ENCODE results near the gene RFX4. TPM values are rescaled to one million over a fixed set of nuclear protein-coding genes. Genes with fewer than 3 reads are reported as not detected.
"Not testable (repeated sequence)": the region's sequence is repeated elsewhere in the genome, so short reads cannot be mapped to it uniquely, and the experiment has no call there.

The RFX4 gene
- total and polyA plus RNA-seq, 3 donors from 2014 or later: 52.7 to 217 (median 86.4) TPM

DNA sequence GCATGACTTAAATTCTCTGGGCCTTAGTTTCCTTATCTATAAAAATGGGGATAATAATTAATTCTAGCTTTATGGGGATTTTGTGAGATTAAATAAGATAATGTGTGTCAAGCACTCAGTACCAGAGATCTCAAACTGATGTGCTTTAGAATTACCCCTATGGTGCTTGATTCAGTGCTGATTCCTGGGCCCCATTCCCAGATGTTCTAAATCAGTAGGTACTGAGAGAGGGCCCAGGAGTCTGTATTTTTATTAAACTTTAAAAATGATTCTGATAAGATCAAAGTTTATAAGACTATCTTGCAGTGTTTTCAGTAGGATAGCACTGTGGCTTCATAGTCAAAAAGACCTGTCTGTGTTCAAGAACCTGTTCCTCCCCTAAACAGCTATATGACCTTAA, 102.6 kb downstream of the RFX4 start:
- no peaks in the 10 kb centered on the region for H3K36me3 ChIP-seq (ENCODE audit: low read depth, missing control alignments)
- no peak overlapping the region for H3K4me3 ChIP-seq
- intact Hi-C loops (cut with DNase I; ENCODE audit: low total_unique reads): no loop called here
- DNase-seq: no peak
- H3K9me3 ChIP-seq: no peaks in the 10 kb centered on the region
- TF ChIP-seq POLR2A (IDR thresholded peaks at IDR 0.05): no peak
- TF ChIP-seq, protein P1, sequence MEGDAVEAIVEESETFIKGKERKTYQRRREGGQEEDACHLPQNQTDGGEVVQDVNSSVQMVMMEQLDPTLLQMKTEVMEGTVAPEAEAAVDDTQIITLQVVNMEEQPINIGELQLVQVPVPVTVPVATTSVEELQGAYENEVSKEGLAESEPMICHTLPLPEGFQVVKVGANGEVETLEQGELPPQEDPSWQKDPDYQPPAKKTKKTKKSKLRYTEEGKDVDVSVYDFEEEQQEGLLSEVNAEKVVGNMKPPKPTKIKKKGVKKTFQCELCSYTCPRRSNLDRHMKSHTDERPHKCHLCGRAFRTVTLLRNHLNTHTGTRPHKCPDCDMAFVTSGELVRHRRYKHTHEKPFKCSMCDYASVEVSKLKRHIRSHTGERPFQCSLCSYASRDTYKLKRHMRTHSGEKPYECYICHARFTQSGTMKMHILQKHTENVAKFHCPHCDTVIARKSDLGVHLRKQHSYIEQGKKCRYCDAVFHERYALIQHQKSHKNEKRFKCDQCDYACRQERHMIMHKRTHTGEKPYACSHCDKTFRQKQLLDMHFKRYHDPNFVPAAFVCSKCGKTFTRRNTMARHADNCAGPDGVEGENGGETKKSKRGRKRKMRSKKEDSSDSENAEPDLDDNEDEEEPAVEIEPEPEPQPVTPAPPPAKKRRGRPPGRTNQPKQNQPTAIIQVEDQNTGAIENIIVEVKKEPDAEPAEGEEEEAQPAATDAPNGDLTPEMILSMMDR (IDR thresholded peaks at IDR 0.05): no peak
- H3K27me3 ChIP-seq: no peaks in the 10 kb centered on the region
- no peaks in the 10 kb centered on the region for H3K4me1 ChIP-seq
- H3K27ac ChIP-seq: no peak overlapping the region

DNA sequence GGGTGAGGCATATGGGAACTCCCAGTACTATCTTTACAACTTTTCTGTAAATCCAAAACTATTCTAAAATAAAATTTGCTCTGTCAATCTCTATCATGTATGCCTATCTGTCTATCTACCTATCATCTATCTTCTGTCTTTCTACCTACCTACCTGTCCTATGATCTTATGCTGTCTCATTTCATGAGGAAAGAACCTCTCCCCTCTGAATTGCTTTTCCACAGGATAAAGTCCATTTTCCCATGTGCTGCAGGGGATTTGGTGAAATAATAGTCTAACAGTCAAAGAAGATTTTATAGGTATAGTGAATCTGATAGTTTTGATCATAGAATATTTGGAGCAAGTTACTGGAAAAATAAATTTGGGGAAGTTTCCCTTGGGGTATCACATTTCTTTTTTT, 104.9 kb downstream of the RFX4 start:
- TF ChIP-seq, protein P1 (IDR thresholded peaks at IDR 0.05): no peak
- no peak for TF ChIP-seq POLR2A (IDR thresholded peaks at IDR 0.05)
- intact Hi-C loops (cut with DNase I; ENCODE audit: low total_unique reads): no loop called here
- no peak overlapping the region for H3K27ac ChIP-seq
- DNase-seq: no peak
- no peaks in the 10 kb centered on the region for H3K4me1 ChIP-seq
- H3K4me3 ChIP-seq: no peak overlapping the region
- no peaks in the 10 kb centered on the region for H3K9me3 ChIP-seq
- no peaks in the 10 kb centered on the region for H3K27me3 ChIP-seq
- H3K36me3 ChIP-seq (ENCODE audit: low read depth, missing control alignments): no peaks in the 10 kb centered on the region

DNA sequence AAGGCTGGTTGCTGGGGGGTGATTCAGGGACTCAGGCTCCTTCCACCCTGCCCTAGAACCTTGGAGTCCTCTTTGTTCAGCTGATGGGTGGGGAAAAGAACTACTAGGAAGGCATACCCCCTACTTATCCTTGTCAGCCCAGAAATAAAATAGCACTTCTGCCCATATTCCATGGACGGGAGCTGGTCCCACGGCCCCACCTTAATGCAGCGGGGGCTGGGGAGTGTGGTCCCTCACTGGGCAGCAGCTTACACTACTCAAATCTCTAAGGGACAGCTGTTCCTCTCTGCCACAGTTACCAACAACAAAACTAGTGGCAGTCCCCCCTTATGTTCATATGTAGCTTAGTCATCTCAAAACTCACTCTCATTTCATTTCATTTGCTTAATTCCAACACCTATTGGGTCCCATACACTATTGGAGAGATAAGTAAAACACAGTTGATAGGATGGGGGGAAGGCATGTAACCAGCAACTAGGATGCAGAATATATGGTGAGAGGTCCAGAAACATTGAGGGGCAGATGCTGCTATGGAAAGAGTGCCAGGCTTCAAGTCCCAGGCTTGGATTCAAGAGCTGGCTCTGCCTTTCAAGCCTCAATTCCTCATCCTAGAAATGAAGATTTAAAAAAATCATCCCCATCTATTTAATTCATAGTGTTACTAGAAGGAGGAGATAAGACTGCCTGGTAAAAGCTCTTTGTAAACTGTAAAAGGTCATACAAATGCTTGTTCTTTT, 107.9 kb downstream of the RFX4 start:
- TF ChIP-seq POLR2A (IDR thresholded peaks at IDR 0.05): no peak
- TF ChIP-seq, protein P1 (IDR thresholded peaks at IDR 0.05): no peak
- WGBS, 2 donors: 79 to 98% methylated on average over 3 of the region's 3 CpGs

DNA sequence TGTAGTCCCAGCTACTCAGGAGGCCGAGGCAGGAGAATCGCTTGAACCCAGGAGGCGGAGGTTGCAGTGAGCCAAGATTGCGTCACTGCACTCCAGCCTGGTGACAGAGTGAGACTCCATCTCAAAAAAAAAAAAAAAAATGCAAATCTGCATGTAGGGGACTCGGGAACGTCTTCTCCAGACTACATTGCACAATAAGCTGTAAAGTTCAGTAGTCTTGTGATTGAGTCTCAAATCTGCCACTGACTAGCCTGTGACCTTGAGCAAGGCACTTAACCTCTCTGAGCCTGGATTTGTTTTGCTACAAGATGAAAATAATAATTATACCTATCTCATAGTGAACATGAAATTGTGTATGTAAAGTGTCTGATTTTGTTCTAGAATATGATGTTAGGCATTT, 109.2 kb downstream of the RFX4 start:
- H3K27ac ChIP-seq; H3K4me1 ChIP-seq; H3K36me3 ChIP-seq (ENCODE audit: low read depth, missing control alignments); H3K4me3 ChIP-seq; intact Hi-C loops (cut with DNase I; ENCODE audit: low total_unique reads); H3K27me3 ChIP-seq; DNase-seq; H3K9me3 ChIP-seq: not testable (repeated sequence)
- WGBS, 2 donors: 87 to 92% methylated on average over 6 of the region's 6 CpGs

More for the DNA sequence above, 107.9 kb downstream of the RFX4 start:
- Histone ChIP-seq H3K36me3 (ENCODE audit: low read depth, missing control alignments) (no peaks in the 10 kb centered on the region), H3K27me3 (no peaks in the 10 kb centered on the region), H3K4me1 (no peaks in the 10 kb centered on the region), H3K27ac (no peak overlapping the region), H3K9me3 (no peaks in the 10 kb centered on the region), H3K4me3 (no peak overlapping the region)
- DNase-seq: no peak
- intact Hi-C loops (cut with DNase I; ENCODE audit: low total_unique reads): no loop called here

DNA sequence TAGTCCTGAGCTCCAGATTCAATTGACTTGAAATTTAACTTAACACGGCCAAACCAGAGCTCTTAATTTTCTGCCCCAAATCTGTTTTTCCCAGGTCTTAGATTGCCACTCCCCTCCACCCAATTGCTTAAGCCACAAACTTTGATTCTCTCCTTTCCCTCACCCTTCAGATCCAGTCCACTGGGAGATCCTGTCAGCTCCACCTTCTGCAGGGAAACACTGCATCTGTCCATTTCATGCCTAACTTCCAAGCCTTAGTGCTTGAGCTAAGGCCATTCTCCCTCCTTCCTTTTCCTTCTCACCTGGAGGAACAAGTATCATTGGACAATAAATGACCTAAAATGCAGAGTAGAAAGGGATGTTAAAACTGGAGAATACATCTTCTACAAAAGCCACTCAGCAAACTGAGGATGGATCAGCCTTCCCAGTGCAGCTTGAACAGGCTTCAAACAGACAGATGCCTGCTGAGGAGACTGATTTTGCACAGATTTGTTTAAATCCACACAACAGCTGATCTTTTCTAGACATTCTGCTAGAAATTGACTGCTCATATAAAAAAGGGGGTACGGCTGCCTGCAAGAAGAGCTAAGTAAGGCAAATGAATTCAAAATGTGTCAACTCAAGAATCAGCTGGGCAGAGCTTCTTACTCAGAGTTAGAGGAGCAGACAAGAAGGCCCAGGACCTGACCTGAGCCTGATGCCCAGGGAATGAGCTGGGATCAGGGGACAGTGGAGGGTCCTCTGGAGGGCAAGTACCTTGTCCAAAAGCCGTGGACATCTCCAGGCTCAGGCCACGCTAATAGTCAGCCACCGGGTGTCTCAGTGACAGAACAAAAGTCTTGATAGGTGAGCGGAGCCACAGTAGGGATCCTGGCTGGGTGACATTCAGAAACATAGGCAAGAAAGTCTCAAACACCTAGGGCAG, 110.4 kb downstream of the RFX4 start:
- no peaks in the 10 kb centered on the region for H3K27me3 ChIP-seq
- intact Hi-C loops (cut with DNase I; ENCODE audit: low total_unique reads): no loop called here
- no peak overlapping the region for H3K27ac ChIP-seq
- H3K4me3 ChIP-seq: no peak overlapping the region
- no peaks in the 10 kb centered on the region for H3K9me3 ChIP-seq
- 91 to 92% methylated on average over 6 of the region's 6 CpGs for WGBS, 2 donors
- no peaks in the 10 kb centered on the region for H3K36me3 ChIP-seq (ENCODE audit: low read depth, missing control alignments)
- TF ChIP-seq, protein P1 (IDR thresholded peaks at IDR 0.05): no peak
- TF ChIP-seq POLR2A (IDR thresholded peaks at IDR 0.05): no peak
- DNase-seq: no peak
- H3K4me1 ChIP-seq: no peaks in the 10 kb centered on the region

Data from testis (tissue), 3 donors.